HEK293 (cell line): Measurements from ENCODE around the gene SLC7A11.

Experiments
- CTCF ChIA-PET: fragments of 350-600 bp; formaldehyde crosslinking; extraction: SDS; loops from one replicate; lab custom pipeline; 2021; ENCODE audit warnings: antibody characterized with exemption; lab: Yijun Ruan, JAX
- POLR2A ChIA-PET: fragments of 300-600 bp; formaldehyde crosslinking; extraction: SDS; loops from one replicate; lab custom pipeline; 2020; ENCODE audit warnings: antibody characterized with exemption, inconsistent platforms; lab: Yijun Ruan, JAX
- H3K27ac ChIP-seq: fragments of 200-500 bp; sonication (Bioruptor generic); 2 replicates; pipeline ENCODE4 v1.5.1; 2014; ENCODE audit warnings: low read depth, low read length, control low read depth, inconsistent platforms; ENCODE audit errors: extremely low read depth
- H3K36me3 ChIP-seq, 2 experiments: fragments of 200-500 bp in 1 of 2; sonication (Bioruptor generic) in 1 of 2; 1 replicate in 1 of 2; 2 replicates in 1 of 2; pipeline ENCODE4 v1.5.1; 2014 to 2017; ENCODE audit warnings: inconsistent platforms in 2 of 2, low read length in 2 of 2; ENCODE audit not compliant: control insufficient read depth in 2 of 2, insufficient read depth in 1 of 2
- H3K4me1 ChIP-seq: fragments of 200-500 bp; sonication (Bioruptor generic); 2 replicates; pipeline ENCODE4 v1.5.1; 2014; ENCODE audit warnings: mild to moderate bottlenecking, low read length, inconsistent platforms; ENCODE audit not compliant: control insufficient read depth, insufficient read depth
- H3K4me3 ChIP-seq: 2 replicates; pipeline ENCODE4 v1.5.1; 2011; ENCODE audit warnings: low read depth, mild to moderate bottlenecking, control low read depth, low read length, moderate library complexity
- H3K9me3 ChIP-seq: fragments of 200-500 bp; sonication (Bioruptor generic); 2 replicates; pipeline ENCODE4 v1.5.1; 2014; ENCODE audit warnings: low read depth, low read length, inconsistent platforms; ENCODE audit not compliant: control insufficient read depth, insufficient read depth
- AEBP2 ChIP-seq: fragments of 450-650 bp; formaldehyde crosslinking; IDR thresholded peaks from 2 replicates; pipeline ENCODE4 v1.5.1; 2016; ENCODE audit warnings: missing biosample characterization, missing genetic modification characterization, borderline replicate concordance
- FEZF1 ChIP-seq: fragments of 450-650 bp; formaldehyde crosslinking; IDR thresholded peaks from 2 replicates; pipeline ENCODE4 v1.5.1; 2016; ENCODE audit warnings: missing biosample characterization, missing genetic modification characterization
- GFI1B ChIP-seq: fragments of 450-650 bp; formaldehyde crosslinking; IDR thresholded peaks from 2 replicates; pipeline ENCODE4 v1.5.1; 2016; ENCODE audit warnings: missing biosample characterization, missing genetic modification characterization
- MEIS1 ChIP-seq: sonication (generic); formaldehyde crosslinking; IDR thresholded peaks from 2 replicates; pipeline ENCODE4 v1.8.1; 2022; ENCODE audit warnings: missing genetic modification reagents, mild to moderate bottlenecking, borderline replicate concordance
- SCRT1 ChIP-seq: fragments of 450-650 bp; formaldehyde crosslinking; IDR thresholded peaks from 2 replicates; pipeline ENCODE4 v1.5.1; 2016; ENCODE audit warnings: missing biosample characterization, missing genetic modification characterization, borderline replicate concordance
- ZBTB10 ChIP-seq: fragments of 450-650 bp; formaldehyde crosslinking; IDR thresholded peaks from 2 replicates; pipeline ENCODE4 v1.5.1; 2016; ENCODE audit warnings: missing biosample characterization, missing genetic modification characterization
- ZBTB21 ChIP-seq: fragments of 450-650 bp; formaldehyde crosslinking; IDR thresholded peaks from 2 replicates; pipeline ENCODE4 v1.5.1; 2017; ENCODE audit warnings: missing biosample characterization, missing genetic modification characterization
- ZFP37 ChIP-seq: fragments of 450-650 bp; formaldehyde crosslinking; IDR thresholded peaks from 2 replicates; pipeline ENCODE4 v1.5.1; 2016; ENCODE audit warnings: missing biosample characterization, missing genetic modification characterization
- ZFP41 ChIP-seq: fragments of 450-650 bp; formaldehyde crosslinking; IDR thresholded peaks from 2 replicates; pipeline ENCODE4 v1.5.1; 2016; ENCODE audit warnings: missing biosample characterization, missing genetic modification characterization, borderline replicate concordance
- ZNF155 ChIP-seq: fragments of 450-650 bp; formaldehyde crosslinking; IDR thresholded peaks from 2 replicates; pipeline ENCODE4 v1.5.1; 2016; ENCODE audit warnings: missing biosample characterization, missing genetic modification characterization
- ZNF169 ChIP-seq: fragments of 450-650 bp; formaldehyde crosslinking; IDR thresholded peaks from 2 replicates; pipeline ENCODE4 v1.5.1; 2016; ENCODE audit warnings: missing biosample characterization, missing genetic modification characterization
- ZNF341 ChIP-seq: fragments of 450-650 bp; formaldehyde crosslinking; IDR thresholded peaks from 2 replicates; pipeline ENCODE4; 2016; ENCODE audit warnings: low read depth, missing biosample characterization, missing genetic modification characterization
- ZNF391 ChIP-seq: fragments of 450-650 bp; formaldehyde crosslinking; IDR thresholded peaks from 2 replicates; pipeline ENCODE4 v1.5.1; 2016; ENCODE audit warnings: low read depth, missing biosample characterization, missing genetic modification characterization, borderline replicate concordance
- ZNF398 ChIP-seq: fragments of 450-650 bp; formaldehyde crosslinking; IDR thresholded peaks from 2 replicates; pipeline ENCODE4 v1.5.1; 2017; ENCODE audit warnings: missing biosample characterization, missing genetic modification characterization
- ZNF404 ChIP-seq: fragments of 450-650 bp; formaldehyde crosslinking; IDR thresholded peaks from 2 replicates; pipeline ENCODE4 v1.5.1; 2017; ENCODE audit warnings: missing biosample characterization, missing genetic modification characterization
- ZNF449 ChIP-seq: fragments of 450-650 bp; formaldehyde crosslinking; IDR thresholded peaks from 2 replicates; pipeline ENCODE4 v1.5.1; 2017; ENCODE audit warnings: missing biosample characterization, mild to moderate bottlenecking, missing genetic modification characterization, moderate library complexity
- ZNF544 ChIP-seq: fragments of 450-650 bp; formaldehyde crosslinking; IDR thresholded peaks from 2 replicates; pipeline ENCODE4 v1.5.0; 2017; ENCODE audit warnings: missing biosample characterization, missing genetic modification characterization
- ZNF600 ChIP-seq: fragments of 450-650 bp; formaldehyde crosslinking; IDR thresholded peaks from 2 replicates; pipeline ENCODE4 v1.5.1; 2016; ENCODE audit warnings: missing biosample characterization, missing genetic modification characterization
- ZNF626 ChIP-seq: fragments of 450-650 bp; sonication (Bioruptor Pico); formaldehyde crosslinking; IDR thresholded peaks from 2 replicates; pipeline ENCODE4 v1.5.1; 2018; ENCODE audit warnings: missing biosample characterization, missing genetic modification characterization, inconsistent platforms
- ZNF747 ChIP-seq: fragments of 450-650 bp; formaldehyde crosslinking; IDR thresholded peaks from 2 replicates; pipeline ENCODE4 v1.5.1; 2016; ENCODE audit warnings: missing biosample characterization, missing genetic modification characterization
- ZSCAN18 ChIP-seq: fragments of 450-650 bp; formaldehyde crosslinking; IDR thresholded peaks from 2 replicates; pipeline ENCODE4 v1.5.1; 2016; ENCODE audit warnings: missing biosample characterization, missing genetic modification characterization
- TF ChIP-seq, protein P1 (sequence below): fragments of 450-650 bp; IDR thresholded peaks from 2 replicates; pipeline ENCODE4 v1.5.1; 2018; ENCODE audit warnings: missing biosample characterization, missing genetic modification characterization
- TF ChIP-seq, protein P2 (sequence below): fragments of 450-650 bp; formaldehyde crosslinking; IDR thresholded peaks from 2 replicates; pipeline ENCODE4 v1.5.1; 2017; ENCODE audit warnings: missing biosample characterization, missing genetic modification characterization

SLC7A11 gene

DNA sequence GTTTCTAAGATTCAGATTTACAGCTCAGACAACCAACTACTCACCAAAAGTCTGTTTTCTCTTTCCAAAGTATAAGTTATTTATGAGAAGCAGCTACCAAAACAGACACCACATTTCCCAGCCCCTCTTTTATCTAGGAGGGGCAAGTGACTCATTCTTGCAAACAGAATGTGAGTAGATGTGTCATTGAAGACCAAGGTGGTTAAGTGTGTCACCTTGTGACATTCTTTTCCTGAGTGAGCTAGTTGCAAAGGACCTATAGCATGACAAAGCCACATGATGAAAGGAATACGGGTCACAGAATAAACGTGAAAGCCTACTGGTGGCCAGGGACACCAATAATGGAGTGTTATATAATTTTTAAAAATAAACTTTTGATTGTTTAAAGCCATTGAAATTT, 50.0 kb downstream of the SLC7A11 start (continued):
- no peak for TF ChIP-seq ZBTB10
- TF ChIP-seq, all 188 proteins: peak for 0

DNA sequence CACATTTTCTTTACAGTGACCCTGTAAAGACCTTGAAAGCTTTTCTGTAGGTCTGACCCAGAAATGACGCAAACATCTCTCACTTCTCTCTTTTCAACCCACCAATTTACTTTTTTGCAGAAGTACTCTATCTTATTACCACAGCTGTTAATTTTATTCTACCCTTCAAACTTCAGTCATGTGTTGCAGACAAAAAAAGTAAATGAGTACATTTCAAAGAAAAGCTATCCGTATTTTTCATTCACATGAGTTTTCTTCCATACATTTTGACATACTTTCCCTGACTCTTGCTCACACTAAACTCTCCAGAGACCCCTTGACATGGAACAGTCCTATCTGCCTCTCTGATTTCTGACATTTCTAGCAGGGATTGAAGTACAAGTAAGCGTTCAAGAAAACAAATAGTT, 51.7 kb downstream of the SLC7A11 start:
- no peaks in the 10 kb centered on the region for H3K9me3 ChIP-seq
- H3K36me3 ChIP-seq: no peaks in the 10 kb centered on the region
- TF ChIP-seq ZNF169 (no peak), ZFP41 (tag by site-specific recombination) (no peak), ZNF155 (tag by site-specific recombination) (no peak), ZBTB21 (tag by site-specific recombination) (no peak), ZSCAN18 (tag by site-specific recombination) (no peak), ZNF600 (no peak), AEBP2 (tag by site-specific recombination) (no peak), ZNF404 (tag by site-specific recombination) (no peak), ZNF391 (tag by site-specific recombination) (no peak), GFI1B (tag by site-specific recombination) (no peak), ZFP37 (no peak), ZNF398 (tag by site-specific recombination) (no peak)
- TF ChIP-seq, protein P1, sequence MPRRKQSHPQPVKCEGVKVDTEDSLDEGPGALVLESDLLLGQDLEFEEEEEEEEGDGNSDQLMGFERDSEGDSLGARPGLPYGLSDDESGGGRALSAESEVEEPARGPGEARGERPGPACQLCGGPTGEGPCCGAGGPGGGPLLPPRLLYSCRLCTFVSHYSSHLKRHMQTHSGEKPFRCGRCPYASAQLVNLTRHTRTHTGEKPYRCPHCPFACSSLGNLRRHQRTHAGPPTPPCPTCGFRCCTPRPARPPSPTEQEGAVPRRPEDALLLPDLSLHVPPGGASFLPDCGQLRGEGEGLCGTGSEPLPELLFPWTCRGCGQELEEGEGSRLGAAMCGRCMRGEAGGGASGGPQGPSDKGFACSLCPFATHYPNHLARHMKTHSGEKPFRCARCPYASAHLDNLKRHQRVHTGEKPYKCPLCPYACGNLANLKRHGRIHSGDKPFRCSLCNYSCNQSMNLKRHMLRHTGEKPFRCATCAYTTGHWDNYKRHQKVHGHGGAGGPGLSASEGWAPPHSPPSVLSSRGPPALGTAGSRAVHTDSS (tag by site-specific recombination): no peak
- H3K4me1 ChIP-seq: no peaks in the 10 kb centered on the region
- CTCF ChIA-PET: no interaction called here
- H3K4me3 ChIP-seq: no peak overlapping the region
- no peak overlapping the region for H3K27ac ChIP-seq
- POLR2A ChIA-PET: no interaction called here

- Histone ChIP-seq H3K27ac (no peak overlapping the region), H3K4me3 (no peak overlapping the region), H3K4me1 (no peaks in the 10 kb centered on the region), H3K36me3 (no peaks in the 10 kb centered on the region), H3K9me3 (no peaks in the 10 kb centered on the region)
- ChIA-PET CTCF (no interaction called here), POLR2A (no interaction called here)
- TF ChIP-seq ZNF449 (tag by site-specific recombination) (no peak), ZNF544 (tag by site-specific recombination) (no peak), FEZF1 (no peak), MEIS1 (no peak), ZNF626 (tag by site-specific recombination) (no peak), ZNF404 (tag by site-specific recombination) (no peak), ZNF747 (tag by site-specific recombination) (no peak), ZNF341 (tag by site-specific recombination) (no peak), SCRT1 (tag by site-specific recombination) (no peak)
- TF ChIP-seq, protein P2, sequence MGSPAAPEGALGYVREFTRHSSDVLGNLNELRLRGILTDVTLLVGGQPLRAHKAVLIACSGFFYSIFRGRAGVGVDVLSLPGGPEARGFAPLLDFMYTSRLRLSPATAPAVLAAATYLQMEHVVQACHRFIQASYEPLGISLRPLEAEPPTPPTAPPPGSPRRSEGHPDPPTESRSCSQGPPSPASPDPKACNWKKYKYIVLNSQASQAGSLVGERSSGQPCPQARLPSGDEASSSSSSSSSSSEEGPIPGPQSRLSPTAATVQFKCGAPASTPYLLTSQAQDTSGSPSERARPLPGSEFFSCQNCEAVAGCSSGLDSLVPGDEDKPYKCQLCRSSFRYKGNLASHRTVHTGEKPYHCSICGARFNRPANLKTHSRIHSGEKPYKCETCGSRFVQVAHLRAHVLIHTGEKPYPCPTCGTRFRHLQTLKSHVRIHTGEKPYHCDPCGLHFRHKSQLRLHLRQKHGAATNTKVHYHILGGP (tag by site-specific recombination): no peak
Observed at GRCh38 chr4:138189206-138189605, 52.9 kb downstream of the SLC7A11 start.
